ENCODE results near the gene TTC29. TPM values are rescaled to one million over a fixed set of nuclear protein-coding genes. Genes with fewer than 3 reads are reported as not detected.

Gene TTC29
- total RNA-seq, 4 donors from 2014 or later = 0.27 to 0.67 TPM; not detected in 2

GRCh38 chr4:146852360-146852759, 93.3 kb downstream of the TTC29 start:
- H3K9me3 ChIP-seq = no peaks in the 10 kb centered on the region
- no peak for DNase-seq
- 61 to 74% methylated on average over 2 of the region's 2 CpGs for WGBS, 2 donors
- TF ChIP-seq POLR2A (IDR thresholded peaks at IDR 0.05) (no peak), CTCF (IDR thresholded peaks at IDR 0.05) (no peak)
- H3K27me3 ChIP-seq = no peaks in the 10 kb centered on the region
- H3K4me1 ChIP-seq = no peaks in the 10 kb centered on the region
- H3K27ac ChIP-seq = no peak overlapping the region
- intact Hi-C loops (cut with DNase I) = no loop called here
- H3K36me3 ChIP-seq = no peaks in the 10 kb centered on the region
- no peak overlapping the region for H3K4me3 ChIP-seq (replicated peaks in 1 of 3)

GRCh38 chr4:146847345-146847744, 98.3 kb downstream of the TTC29 start:
- H3K27me3 ChIP-seq = no peaks in the 10 kb centered on the region
- H3K4me3 ChIP-seq (replicated peaks in 1 of 3) = no peak overlapping the region
- H3K36me3 ChIP-seq = no peaks in the 10 kb centered on the region
- TF ChIP-seq CTCF (IDR thresholded peaks at IDR 0.05) (no peak), POLR2A (IDR thresholded peaks at IDR 0.05) (no peak)
- intact Hi-C loops (cut with DNase I) = no loop called here
- no peak overlapping the region for H3K27ac ChIP-seq
- WGBS, 2 donors = 63 to 78% methylated on average over 5 of the region's 5 CpGs
- no peaks in the 10 kb centered on the region for H3K4me1 ChIP-seq
- no peaks in the 10 kb centered on the region for H3K9me3 ChIP-seq
- DNase-seq = no peak

GRCh38 chr4:146846882-146847281, 98.8 kb downstream of the TTC29 start:
- no peaks in the 10 kb centered on the region for H3K9me3 ChIP-seq
- no peaks in the 10 kb centered on the region for H3K36me3 ChIP-seq
- intact Hi-C loops (cut with DNase I) = no loop called here
- no peak for TF ChIP-seq CTCF (IDR thresholded peaks at IDR 0.05)
- no peak for TF ChIP-seq POLR2A (IDR thresholded peaks at IDR 0.05)
- no peak overlapping the region for H3K27ac ChIP-seq
- no peaks in the 10 kb centered on the region for H3K4me1 ChIP-seq
- 77 to 78% methylated on average over 6 of the region's 6 CpGs for WGBS, 2 donors
- H3K27me3 ChIP-seq = no peaks in the 10 kb centered on the region
- H3K4me3 ChIP-seq (replicated peaks in 1 of 3) = no peak overlapping the region
- DNase-seq = no peak

- no peaks in the 10 kb centered on the region for H3K4me1 ChIP-seq
- H3K27me3 ChIP-seq = no peaks in the 10 kb centered on the region
- 66 to 67% methylated on average over 4 of the region's 4 CpGs for WGBS, 2 donors
- DNase-seq = no peak
- no peak for TF ChIP-seq CTCF (IDR thresholded peaks at IDR 0.05)
- TF ChIP-seq POLR2A (IDR thresholded peaks at IDR 0.05) = no peak
- H3K9me3 ChIP-seq = no peaks in the 10 kb centered on the region
- no peaks in the 10 kb centered on the region for H3K36me3 ChIP-seq
- intact Hi-C loops (cut with DNase I) = no loop called here
- H3K4me3 ChIP-seq (replicated peaks in 1 of 3) = no peak overlapping the region
- no peak overlapping the region for H3K27ac ChIP-seq
Measured at GRCh38 chr4:146844761-146845160, 100.9 kb downstream of the TTC29 start.

GRCh38 chr4:146842876-146843275, 102.8 kb downstream of the TTC29 start:
- WGBS, 2 donors = 82% methylated on average over 1 of the region's 1 CpG
- intact Hi-C loops (cut with DNase I) = no loop called here

More at GRCh38 chr4:146842876-146843275, 102.8 kb downstream of the TTC29 start:
- no peaks in the 10 kb centered on the region for H3K36me3 ChIP-seq
- H3K27me3 ChIP-seq = no peaks in the 10 kb centered on the region
- TF ChIP-seq CTCF (IDR thresholded peaks at IDR 0.05) = no peak
- TF ChIP-seq POLR2A (IDR thresholded peaks at IDR 0.05) = no peak
- no peak overlapping the region for H3K27ac ChIP-seq
- no peak overlapping the region for H3K4me3 ChIP-seq (replicated peaks in 1 of 3)
- H3K9me3 ChIP-seq = no peaks in the 10 kb centered on the region
- no peaks in the 10 kb centered on the region for H3K4me1 ChIP-seq
- DNase-seq = no peak

All from thyroid gland (tissue), 4 donors.